Stimulated activated CD8-positive, alpha-beta memory T cell treated with anti-CD3 and anti-CD28 coated beads, Interleukin-12 subunit alpha, Interleukin-12 subunit beta, amount 100 ng/mL, for 1 hour (primary cell): ENCODE data around the gene HMCN2.
"Not testable (repeated sequence)": the region's sequence is repeated elsewhere in the genome, so short reads cannot be mapped to it uniquely, and the experiment has no call there.

Experiments used
- DNase-seq: peaks from one replicate; pipeline ENCODE4 v3.0.0-alpha.2; 2020; ENCODE audit warnings: low read depth

HMCN2 gene

DNA sequence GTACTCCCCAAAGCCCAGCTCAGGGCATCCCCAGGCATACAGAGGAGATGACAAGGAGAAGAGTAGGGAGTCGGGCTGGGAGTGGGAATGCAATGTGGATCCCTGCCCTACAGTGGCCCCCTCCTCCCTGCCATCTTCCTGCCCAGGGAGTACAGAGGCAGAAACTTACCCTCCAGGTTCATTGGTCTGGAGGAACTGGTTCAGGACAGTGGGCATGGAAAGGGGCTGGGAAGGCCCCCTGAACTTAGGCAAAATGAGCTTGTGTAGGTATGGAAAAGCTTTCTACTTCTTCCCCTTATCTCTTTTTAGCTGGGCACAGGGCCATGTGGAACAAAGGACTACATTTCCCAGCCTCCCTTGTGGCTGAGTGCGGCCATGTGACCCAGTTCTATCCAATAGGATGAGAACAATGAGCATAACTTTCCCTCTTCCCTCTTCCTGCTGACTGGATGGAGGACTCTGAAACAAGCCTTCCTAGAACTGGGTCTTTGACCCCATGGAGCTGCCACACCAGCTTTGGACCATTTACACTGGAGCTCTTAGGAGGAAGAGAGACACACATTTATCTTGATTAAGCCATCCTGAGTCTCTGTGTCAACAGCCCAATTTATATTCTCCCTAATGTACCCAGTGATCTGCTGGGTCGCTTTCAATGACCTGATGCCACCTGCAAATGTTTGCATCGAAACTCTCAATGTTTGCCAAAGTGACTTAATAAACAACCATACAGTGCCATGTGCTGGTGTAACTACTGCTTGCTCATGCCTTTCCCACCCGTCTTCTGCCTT, 25.0 kb upstream of the HMCN2 start:
- no peak for DNase-seq

DNA sequence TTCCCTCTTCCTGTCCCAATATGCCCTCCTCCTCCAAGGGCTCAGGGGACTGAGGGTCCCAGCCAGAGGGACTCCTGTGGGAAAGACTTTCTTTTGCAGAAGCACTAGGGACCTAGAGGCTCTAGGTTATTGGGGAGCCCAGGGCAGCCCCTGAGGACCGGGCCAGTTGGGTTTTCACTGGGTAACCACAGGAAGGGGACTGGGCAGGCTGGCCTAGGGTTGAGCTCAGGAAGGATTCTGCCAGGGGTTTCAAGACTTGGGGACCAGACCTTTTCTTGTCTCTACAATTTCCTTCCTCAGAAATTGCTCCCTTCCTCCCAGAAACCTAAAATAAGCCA, 24.4 kb upstream of the HMCN2 start:
- no peak for DNase-seq

DNA sequence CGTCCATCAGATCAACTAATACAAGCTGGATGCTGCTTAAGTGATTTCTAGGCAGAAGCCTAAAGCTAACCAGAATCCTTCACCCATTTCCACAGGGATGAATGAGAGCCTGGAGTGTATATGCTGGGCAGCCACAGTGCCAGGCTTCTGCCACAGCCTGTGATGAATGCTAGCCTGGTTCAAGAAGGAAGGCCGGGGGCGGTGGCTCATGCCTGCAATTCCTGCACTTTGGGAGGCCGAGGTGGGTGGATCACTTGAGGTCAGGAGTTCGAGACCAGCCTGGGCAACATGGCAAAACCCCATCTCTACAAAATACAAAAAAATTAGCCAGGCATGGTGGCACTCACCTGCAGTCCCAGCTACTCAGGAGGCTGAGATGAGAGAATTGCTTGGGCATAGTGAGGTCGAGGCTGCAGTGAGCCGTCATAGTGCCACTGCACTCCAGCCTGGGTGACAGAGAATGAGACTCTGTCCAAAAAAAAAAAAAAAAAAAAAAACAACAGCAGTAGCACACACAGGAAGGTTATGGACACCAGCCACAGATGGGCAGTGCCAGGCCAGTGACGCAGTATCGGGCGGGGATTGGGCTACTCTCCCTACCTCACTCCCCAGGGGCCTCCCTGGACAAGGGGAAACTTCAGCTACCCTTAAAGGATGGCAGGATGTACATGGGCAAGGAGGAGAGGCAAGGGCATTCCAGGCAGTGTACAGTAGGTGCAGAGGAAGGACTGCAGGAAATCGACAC, 23.1 kb upstream of the HMCN2 start:
- no peak for DNase-seq

DNA sequence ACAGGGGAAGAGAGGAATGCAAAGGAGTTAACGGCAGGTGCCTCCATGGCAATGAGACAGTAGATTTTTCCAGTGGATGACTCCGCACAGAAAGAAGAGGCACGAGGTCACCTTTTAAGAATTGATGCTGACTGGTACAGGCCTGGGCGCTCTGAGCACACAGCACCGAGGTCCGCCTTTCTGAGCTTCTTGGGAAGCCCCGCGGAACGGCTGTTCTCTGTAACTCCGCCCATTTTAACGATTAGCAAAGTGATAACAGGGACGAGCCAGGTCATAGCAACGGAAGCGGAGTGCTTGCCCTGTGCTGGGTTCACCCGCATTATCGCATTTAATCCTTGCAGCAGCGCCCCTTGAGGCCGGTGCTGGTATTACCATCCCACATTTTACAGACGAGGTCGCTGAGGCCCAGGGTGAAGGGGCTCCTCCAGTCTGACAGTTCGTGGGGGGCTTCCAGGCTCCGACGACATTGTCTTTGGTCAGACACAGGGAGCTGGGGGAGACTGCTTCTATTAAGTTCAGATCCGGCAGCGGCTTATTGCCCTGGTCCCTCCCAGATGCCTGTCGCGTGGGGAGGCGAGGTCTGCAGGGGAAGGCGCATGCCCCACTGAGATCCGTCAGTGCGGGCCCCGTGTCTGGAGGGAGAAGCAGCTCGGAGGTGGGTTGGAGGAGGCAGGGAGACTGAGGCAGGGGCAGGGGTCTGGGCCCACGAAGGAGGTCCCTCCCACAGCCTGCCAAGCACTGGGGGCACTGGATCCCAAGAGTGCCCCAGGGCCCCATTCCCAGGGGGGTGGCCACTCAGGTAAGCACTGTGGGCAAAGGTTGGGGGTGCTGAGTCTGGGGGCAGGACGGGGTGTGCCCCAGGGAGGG, 22.3 kb upstream of the HMCN2 start:
- DNase-seq = peak; percentile 72

DNA sequence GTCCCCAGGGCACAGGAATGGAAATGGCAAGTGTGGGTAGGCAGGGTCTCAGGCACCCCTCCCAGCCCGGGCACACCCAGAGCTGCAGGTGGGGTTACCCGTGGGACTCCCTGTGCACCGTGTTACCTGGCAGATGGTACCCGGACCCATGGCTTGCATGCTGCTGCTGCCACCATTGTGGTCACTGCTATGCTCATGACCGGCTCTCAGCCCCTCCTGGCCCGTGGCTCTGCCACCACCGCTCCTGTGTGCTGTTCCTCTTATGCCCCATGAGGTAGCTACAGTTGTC, 21.7 kb upstream of the HMCN2 start:
- no peak for DNase-seq

DNA sequence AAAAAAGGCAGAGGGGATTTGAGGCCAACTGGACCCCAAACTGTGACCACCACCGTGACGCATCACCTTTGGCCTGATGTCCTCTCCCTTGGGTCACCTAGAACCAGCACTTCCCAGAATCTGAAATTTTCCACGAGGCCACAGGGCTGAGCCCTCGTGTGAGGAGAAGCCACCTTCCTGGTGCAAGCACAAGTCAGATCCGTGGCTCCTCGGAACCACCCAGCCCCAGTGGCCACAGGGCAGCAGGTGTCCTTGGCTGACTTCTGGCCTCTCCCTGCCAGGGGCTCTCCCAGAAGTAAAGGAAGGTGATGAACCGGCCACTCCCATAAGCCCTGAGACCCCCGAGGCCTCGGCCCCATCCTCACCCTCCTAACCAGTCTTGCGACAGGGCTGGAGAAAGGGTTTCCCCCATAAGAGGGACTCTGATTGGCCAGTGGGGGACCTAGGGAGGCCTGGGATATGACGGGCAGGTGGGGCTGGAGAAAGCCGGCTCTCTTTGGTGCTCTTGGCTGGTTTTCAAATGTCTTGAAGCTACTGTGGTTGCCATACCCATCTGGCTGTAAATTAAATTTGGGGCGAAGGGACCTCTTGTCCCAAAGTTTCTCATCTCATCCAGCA, 20.9 kb upstream of the HMCN2 start:
- no peak for DNase-seq

DNA sequence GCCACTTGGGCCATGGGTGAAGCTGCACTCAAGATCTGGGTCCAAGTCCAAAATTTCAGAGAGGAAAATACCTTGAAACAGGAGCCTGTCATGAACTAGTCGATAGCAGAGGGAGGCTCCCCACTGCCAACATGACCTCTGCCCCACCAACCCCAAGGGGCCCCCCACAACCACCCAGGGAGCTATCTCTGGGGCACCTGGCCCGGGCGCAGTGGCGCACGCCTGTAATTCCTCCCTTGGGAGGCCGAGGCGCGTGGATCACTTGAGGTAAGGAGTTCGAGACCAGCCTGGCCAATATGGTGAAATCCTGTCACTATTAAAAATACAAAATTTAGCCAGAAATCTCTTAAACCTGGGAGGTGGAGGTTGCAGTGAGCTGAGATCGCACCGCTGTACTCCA, 20.1 kb upstream of the HMCN2 start:
- no peak for DNase-seq

DNA sequence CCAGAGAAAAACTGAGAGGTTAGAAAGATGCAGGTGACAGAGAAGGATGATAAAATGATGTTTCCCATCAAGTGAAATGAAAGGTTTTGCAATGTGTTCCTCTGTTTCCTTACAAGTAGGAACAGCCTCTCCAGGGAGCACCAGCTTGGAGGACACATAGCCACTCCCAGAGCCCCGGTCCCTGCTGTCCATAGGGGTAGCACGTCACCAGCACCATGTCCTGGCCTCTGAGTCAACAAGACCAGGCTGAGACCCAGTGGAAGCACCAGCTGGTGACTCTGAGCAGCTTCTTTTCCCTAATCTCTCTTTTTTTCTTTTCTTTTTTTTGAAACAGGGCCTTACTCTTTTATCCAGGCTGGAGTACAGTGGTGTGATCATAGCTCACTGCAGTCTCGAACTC, 19.4 kb upstream of the HMCN2 start:
- DNase-seq = no peak

DNA sequence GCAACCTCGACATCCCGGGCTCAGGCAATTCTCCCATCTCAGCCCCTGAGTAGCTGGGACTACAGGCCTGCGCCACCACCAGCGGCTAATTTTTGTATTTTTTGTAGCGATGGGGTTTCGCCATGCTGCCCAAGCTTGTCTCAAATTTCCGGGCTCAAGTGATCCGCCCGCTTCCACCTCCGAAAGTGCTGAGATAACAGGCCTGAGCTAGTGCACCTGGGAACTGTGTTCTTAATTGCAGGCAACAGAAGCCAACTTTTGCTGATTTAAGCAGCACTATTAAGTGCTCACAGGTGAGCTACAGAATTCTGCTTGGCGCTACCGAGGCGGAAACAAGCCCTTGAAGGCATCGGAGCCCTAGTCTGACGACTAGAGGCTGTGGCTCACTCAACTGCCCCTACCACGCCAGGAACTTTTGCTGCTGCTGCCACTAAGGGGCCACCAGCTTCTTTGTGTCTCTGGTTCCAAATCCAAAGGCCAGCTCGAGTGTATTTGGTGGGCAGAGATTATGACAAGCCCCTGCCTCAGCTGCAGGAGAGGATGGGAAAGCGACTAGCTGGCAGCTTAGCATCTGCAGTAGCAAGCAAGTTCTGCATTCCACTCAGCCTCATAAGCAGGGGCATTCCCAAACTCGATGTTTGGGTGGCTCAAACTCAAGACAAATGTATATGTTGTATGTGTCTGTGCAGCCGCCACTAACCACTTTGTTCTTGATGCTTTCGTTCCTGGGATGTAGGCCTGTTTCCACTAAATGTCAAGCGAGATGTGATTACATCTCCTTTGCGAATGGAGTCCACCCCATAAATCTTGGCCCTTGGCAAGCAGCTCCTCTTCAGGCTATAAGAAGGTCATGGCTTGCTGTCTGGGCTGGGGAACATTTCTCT, 10.6 kb upstream of the HMCN2 start:
- no peak for DNase-seq

DNA sequence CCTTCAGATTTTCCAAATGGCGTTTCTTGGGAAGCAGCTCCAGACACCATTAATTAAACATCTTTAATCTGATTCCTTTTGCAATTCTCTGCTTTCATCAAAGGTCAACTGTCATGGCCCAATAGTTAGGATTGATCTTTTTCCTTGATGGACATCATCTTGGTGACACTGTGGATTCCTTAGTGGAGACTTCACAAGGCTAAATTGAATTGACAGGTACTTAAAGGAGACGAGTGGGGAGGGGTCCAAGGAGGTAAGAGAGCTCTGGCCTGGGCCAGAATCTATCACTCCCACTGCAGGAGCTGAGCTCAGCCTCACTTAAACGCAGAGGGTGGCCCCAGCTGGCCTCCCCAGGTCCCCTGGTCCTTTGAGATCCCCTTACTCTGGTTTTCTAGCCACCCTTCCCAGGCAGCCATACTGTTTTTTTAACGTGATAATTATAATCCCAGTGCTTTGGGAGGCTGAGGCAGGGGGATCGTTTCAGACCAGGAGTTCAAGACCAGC, 9.9 kb upstream of the HMCN2 start:
- DNase-seq = no peak

DNA sequence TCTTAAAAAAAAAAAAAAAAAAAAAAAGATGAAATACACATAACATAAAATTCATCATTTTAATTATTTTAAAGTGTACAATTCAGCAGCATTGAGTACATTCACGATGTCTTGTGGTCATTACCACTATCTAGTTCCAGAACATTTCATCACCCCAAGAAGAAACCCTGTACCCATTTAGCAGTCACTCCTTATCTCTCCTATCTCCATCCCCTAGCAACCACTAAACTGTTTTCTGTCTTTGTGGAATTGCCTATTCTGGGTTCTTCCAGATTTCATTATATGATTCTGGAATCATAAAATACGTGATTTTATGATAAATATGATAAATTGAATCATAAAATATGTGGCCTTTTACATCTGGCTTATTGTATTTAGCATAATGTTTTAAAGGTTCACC, 8.9 kb upstream of the HMCN2 start:
- DNase-seq = no peak

DNA sequence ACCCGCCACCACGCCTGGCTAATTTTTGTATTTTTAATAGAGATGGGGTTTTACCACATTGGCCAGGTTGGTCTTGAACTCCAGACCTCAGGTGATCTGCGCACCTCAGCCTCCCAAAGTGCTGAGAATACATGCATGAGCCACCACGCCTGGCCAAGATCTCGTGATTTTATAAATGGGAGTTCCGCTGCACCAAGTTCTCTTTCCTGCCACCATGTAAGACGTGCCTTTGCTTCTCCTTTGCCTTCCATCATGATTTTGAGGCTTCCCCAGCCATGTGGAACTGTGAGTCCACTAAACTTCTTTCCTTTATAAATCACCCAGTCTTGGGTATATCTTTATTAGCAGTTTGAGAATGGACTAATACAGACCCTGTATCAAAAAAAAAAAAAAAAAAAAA, 7.4 kb upstream of the HMCN2 start:
- not testable (repeated sequence) for DNase-seq

DNA sequence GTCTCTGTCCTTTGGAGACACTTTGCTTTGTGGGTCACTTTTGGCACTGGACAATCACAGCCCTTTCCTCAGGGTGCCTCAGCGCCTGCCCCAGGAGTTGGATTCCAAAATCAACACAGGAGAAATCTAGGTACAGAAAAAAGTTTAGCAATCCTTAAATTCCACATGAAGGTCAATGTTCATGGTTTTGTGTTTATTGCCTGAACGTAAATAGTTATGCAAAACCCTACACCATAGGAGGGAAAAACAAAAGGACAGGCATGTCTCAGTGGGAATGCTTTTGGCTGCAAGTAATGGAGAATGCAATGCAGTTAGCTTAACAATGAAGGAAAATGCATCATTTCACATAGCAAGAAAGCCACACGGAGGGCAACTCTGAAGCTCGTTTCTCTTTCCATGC, 6.5 kb upstream of the HMCN2 start:
- DNase-seq = no peak

DNA sequence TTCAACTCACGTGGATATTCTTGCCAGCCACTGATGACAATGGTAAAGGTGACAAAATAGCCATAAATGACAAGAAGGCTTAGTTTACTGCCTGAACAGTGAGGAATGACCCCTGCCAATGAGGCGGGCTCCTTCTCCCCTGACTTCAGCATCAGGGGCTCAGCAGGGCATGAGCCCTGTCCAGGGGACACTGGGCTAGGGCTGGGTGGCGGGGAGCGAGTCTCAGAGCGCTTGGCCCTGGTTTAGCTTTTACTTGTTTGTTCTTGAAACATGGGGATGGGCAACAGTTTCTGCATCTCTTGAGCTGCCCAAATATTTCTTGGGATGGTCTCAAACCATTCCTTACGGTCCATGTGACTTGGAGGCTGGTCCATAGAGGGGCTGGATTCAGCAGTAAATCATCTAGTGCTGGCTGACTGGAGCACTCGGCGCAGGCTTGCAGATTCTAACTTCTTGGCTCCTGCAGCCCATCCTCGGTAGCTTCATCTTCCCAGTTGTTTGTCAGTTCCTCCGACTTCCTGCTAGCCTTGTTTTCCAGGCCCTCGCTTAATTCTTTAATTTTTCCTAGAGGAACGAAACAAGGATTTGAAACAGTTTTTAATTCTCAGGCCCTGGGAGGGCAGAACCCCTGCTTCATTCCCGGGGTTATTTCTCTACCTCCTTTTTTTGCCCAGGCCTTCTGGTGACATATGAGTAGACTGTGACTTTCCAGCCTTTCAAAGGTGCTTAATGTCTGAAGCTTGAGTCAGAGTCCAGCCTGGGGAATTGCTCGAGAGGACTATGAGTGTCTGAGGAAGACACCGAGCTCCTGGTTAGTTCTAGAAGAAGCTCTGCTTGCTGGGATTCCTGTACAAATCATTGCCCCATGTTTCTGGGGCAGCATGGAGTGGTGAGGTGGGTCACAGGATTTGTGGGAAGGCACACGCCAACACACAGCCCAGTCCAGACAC, 4.5 kb upstream of the HMCN2 start:
- DNase-seq = no peak

DNA sequence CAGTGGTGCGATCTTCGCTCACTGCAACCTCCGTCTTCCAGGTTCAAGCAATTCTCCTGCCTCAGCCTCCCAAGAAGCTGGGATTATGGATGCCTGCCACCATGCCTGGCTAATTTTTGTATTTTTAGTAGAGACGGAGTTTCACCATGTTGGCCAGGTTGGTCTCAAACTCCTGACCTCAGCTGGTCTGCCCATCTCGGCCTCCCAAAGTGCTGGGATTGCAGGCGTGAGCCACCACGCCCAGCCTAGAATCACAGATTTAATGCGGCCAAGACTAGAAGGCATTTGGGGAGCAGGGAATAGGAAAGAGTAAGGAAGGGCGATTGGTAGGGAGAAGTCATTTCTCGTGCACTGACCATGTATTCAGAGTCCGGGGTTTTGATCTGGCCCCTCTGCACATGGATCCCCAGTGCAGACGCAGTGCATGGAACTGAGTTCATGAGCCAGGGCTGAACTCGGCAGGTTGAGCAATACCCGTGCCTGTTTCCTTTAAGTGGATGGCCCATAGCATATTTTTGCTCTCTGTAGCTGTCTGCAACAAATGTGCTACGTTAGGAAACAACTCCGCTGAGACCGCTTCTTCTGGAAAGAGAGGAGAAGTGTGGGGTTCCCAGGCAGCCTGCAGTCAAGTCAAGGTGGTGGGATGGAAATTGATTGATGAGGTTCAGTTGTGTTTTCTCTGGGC, 3.4 kb upstream of the HMCN2 start:
- no peak for DNase-seq

DNA sequence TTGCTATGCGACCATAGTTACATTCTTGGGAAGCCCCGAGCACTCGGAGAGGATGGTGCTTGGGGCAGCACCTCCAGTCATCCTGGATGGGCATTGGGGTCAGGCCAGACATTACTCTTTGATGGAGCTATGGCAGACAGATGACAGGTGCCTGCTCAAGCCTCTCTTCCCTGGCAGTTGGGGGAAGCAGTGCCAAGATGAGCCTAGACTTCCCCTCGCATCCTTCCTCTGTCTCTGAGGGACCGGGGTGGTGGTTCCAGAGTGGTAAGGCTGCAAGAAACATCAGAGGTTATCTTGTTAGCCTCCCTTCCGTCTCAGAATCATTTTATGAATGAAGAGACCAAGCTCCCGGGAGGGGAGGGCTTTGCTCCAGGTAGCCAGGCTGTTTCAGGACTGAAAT, 2.8 kb upstream of the HMCN2 start:
- no peak for DNase-seq

DNA sequence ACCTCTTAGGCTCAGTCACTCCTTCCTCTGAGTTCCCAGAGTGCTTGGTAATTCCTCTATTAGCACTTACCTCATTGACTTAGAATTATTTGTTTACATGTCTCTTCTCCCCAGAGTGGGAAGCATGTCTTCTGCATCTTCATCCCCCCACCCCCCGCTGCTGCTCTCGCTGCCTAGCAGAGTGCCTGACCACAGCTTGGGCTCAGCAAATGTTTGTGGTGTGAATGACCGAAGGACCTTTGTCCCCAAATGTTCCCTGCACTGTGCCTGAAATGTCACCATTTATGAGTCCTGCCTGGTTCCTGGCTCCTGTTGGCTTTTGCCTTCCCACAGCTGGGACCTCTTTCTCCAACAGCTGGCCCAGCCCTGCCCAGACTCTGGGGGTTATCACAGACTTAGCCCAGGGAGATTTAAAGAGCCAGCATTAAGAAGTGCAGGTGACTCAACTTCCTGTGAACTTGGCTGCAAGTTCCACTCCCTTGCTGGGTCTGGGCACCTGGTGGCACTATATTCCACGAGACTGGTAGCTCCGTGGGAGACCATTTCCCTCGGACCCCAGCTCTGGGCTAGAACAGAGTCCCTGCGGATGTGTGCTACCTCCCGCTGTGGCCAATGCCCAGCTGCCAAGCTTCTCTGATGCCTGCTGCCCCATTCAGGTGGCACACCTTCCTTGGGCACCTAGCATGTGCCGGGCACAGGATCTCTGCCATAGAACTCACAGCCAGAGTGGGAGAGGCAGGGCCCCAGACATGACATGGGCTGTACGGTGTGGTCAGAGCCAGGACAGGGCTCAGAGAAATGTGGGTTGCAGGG, 1.8 kb upstream of the HMCN2 start:
- DNase-seq = no peak

DNA sequence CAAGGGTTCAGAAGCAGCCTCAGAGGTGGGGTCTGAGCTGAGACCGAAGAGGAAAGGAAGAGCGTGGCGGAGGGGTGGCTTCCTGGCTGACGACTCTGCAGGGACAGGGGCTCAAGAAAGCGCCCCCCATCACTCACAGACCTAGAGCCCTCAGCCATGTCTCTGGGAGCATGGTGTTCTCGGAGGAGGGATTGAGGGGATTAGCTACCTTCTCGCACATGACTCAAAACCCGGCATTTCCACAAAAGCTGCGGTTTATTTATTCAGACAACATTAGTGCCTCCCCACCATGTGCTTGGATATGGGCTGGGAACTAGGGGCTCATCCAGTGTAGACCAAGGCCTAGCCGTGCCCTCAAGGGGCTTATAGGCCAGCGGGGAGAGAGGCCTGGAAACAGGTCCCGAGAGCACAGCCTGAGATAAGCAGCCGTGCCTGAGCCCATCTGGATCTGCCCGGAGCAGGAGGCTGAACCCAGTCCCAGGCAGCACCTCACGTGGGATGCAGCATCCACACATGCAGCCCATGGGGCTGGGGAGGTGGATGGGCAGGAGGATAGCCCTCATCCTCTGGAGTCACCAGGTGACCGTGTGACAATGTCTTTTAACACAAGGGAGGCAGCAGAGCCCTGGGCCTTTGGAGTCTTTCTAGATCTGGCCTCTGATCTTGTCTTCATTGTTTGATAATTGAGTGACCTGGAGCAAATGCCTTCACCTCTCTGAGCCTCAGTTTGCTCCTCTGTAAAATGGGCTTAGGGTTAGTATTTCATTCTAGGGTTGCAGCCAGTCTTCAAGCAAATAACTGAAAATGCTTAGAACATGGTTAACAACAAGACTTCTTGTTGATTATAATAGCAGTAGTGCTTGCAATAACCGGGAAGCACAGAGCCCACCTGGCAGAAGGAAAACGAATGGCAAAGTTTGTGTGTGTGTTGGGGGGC, 878 bp upstream of the HMCN2 start:
- DNase-seq = no peak
